AG04450 (cell line): ENCODE results near the gene PET100. TPM values are rescaled to one million over a fixed set of nuclear protein-coding genes. Genes with fewer than 3 reads are reported as not detected.

Experiments used
- CTCF ChIA-PET: fragments of 300-600, 350-600 bp; formaldehyde crosslinking; extraction: SDS; loops from one replicate; lab custom pipeline; 2022; ENCODE audit warnings: antibody characterized with exemption, inconsistent platforms; lab: Charles Lee
- POLR2A ChIA-PET: fragments of 350-600 bp; formaldehyde crosslinking; extraction: SDS; loops from one replicate; lab custom pipeline; 2021; ENCODE audit warnings: antibody characterized with exemption, inconsistent platforms; lab: Yijun Ruan, JAX
- DNase-seq: peaks from one replicate; pipeline ENCODE4 v3.0.0-alpha.2; 2011; ENCODE audit warnings: low read depth, low spot score
- H3K27ac ChIP-seq: one replicate; pipeline ENCODE4 v1.5.1; 2012; ENCODE audit warnings: low read depth, low read length, control low read depth
- H3K27me3 ChIP-seq: one replicate; pipeline ENCODE4 v1.6.0; 2012; ENCODE audit warnings: low read length; ENCODE audit not compliant: control insufficient read depth, insufficient read depth
- H3K4me3 ChIP-seq: 2 replicates; pipeline ENCODE4 v1.5.1; 2011; ENCODE audit warnings: mild to moderate bottlenecking, low read depth, low read length, control low read depth
- H3K9me3 ChIP-seq: 2 replicates; pipeline ENCODE4 v1.5.1; 2012; ENCODE audit warnings: low read length; ENCODE audit not compliant: control insufficient read depth, insufficient read depth
- polyA plus RNA-seq: library from polyadenylated mRNA; depleted of rRNA; stranded (reverse); fragments of >200 nt; gene quantifications from 2 replicates; pipeline ENCODE4 v1.2.3, GENCODE V29; 2011
- TF ChIP-seq, protein P1 (sequence below): IDR thresholded peaks from 2 replicates; pipeline ENCODE4 v1.5.1; 2011; ENCODE audit warnings: low read depth, low read length, control low read depth, inconsistent platforms

The PET100 gene
- polyA plus RNA-seq, 1 experiment = 46.7 TPM

DNA sequence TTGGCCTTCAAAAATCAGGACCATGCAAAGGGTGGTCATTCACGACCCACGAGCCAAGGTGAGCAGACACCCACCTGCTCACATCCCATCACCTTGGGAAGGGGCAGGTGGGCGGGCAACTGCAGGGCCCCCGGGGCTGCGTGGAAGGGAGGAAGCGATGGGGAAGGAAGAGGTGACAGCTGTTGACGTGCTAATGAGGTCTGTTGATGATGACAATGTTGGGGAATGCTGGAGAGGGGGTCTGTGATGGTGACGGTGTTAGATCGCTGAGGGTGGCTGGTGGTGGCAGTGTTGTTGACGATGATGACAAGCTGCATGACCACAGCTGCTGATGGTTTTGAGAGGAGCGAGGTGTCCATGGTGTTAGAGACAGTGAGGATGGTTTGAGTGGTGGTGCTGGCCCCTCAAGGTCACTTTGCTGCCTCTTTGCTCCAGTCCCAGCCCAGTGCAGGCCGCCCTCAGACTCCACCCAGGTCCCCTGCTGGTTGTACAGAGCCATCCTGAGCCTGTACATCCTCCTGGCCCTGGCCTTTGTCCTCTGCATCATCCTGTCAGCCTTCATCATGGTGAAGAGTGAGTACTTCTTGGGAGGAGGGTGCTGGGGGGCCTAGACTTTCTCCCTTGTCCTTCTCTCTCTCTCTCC lies 48.2 kb downstream of the PET100 start:
- H3K27ac ChIP-seq = no peak overlapping the region
- TF ChIP-seq, protein P1, sequence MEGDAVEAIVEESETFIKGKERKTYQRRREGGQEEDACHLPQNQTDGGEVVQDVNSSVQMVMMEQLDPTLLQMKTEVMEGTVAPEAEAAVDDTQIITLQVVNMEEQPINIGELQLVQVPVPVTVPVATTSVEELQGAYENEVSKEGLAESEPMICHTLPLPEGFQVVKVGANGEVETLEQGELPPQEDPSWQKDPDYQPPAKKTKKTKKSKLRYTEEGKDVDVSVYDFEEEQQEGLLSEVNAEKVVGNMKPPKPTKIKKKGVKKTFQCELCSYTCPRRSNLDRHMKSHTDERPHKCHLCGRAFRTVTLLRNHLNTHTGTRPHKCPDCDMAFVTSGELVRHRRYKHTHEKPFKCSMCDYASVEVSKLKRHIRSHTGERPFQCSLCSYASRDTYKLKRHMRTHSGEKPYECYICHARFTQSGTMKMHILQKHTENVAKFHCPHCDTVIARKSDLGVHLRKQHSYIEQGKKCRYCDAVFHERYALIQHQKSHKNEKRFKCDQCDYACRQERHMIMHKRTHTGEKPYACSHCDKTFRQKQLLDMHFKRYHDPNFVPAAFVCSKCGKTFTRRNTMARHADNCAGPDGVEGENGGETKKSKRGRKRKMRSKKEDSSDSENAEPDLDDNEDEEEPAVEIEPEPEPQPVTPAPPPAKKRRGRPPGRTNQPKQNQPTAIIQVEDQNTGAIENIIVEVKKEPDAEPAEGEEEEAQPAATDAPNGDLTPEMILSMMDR = no peak
- no peak overlapping the region for H3K4me3 ChIP-seq
- peaks cover 6% of the 10 kb centered on the region for H3K9me3 ChIP-seq
- DNase-seq = no peak
- peaks cover 3% of the 10 kb centered on the region for H3K27me3 ChIP-seq
- ChIA-PET CTCF (interaction anchor here (0.5 to 4.8 kb wide), 4 partner anchors 25 to 323 kb away, joined by 5 to 18 read pairs (median 10); no protein-coding TSS in a partner anchor), POLR2A (no interaction called here)

DNA sequence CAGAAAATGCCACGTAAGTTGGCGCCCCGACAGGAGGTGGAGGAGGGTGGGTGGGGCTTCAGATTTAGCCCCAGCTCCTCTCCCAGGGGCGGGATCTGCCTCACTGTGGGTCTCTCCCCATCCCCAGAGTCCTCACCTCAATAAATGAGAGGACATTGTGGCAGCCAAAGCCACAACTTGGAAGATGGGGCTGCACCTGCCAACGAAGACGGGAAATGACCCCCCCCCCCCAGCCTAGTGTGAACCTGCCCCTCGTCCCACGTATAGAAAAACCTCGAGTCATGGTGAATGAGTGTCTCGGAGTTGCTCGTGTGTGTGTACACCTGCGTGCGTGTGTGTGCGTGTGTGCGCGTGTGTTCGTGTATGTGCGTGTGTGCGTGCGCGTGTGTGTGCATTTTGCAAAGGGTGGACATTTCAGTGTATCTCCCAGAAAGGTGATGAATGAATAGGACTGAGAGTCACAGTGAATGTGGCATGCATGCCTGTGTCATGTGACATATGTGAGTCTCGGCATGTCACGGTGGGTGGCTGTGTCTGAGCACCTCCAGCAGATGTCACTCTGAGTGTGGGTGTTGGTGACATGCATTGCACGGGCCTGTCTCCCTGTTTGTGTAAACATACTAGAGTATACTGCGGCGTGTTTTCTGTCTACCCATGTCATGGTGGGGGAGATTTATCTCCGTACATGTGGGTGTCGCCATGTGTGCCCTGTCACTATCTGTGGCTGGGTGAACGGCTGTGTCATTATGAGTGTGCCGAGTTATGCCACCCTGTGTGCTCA lies 49.6 kb downstream of the PET100 start:
- H3K27ac ChIP-seq = no peak overlapping the region
- DNase-seq = no peak
- ChIA-PET CTCF (interaction anchor here (2.1 to 4.8 kb wide), 3 partner anchors 27 to 325 kb away, joined by 5 to 18 read pairs (median 16); no protein-coding TSS in a partner anchor), POLR2A (no interaction called here)
- H3K27me3 ChIP-seq = peaks cover 3% of the 10 kb centered on the region
- TF ChIP-seq, protein P1 = no peak
- H3K4me3 ChIP-seq = no peak overlapping the region
- H3K9me3 ChIP-seq = peaks cover 2% of the 10 kb centered on the region; the same call in 1 of the 2 replicates

DNA sequence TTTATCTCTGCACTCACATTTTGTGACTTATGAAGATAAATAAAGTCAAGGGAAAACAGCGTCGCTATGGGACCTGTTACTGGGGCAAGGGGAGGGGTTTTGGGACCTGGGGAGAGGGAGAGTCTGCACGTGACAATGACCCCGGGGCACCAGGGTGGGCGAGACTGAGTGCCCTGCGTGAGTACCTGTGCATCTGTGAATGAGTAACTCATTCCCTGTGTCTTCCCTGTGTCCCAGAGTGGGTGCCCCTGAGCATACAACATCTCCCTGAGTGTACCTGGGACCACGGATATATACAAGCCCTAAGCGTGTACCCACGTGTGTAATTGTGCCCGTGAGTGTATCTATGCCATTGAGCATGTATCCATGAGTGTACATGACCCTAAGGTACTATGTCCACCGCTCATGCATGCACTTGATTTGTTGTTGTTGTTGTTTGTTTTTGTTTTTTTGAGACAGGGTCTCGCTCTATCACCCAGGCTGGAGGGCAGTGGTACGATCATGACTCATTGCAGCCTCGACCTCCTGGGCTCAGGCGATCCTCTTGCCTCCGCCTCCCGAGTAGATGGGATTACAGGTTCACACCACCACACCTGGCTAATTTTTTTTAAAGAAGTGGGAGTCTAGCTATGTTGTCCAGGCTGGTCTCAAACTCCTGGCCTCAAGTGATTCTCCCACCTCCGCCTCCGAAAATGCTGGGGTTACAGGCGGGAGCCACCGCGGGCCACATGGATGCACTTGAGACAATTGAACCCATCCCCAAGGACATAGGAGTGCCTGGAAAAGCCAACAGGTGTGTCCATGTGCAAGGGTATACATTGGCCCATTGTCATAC lies 50.4 kb downstream of the PET100 start:
- TF ChIP-seq, protein P1 = no peak
- no peaks in the 10 kb centered on the region; the same call in 1 of the 2 replicates for H3K9me3 ChIP-seq
- peaks cover 3% of the 10 kb centered on the region for H3K27me3 ChIP-seq
- H3K4me3 ChIP-seq = peak overlapping the region; percentile 53
- POLR2A ChIA-PET = interaction anchor here (0.8 to 0.9 kb wide), 2 partner anchors 30 to 51 kb away, joined by 3 to 11 read pairs; partner anchors contain the start of genes PET100 and XAB2
- CTCF ChIA-PET = interaction anchor here (0.6 to 2.2 kb wide), 13 partner anchors 8 to 951 kb away, joined by 3 to 80 read pairs (median 6); partner anchors contain the start of genes PET100, RETN and XAB2
- no peak for DNase-seq
- no peak overlapping the region for H3K27ac ChIP-seq

DNA sequence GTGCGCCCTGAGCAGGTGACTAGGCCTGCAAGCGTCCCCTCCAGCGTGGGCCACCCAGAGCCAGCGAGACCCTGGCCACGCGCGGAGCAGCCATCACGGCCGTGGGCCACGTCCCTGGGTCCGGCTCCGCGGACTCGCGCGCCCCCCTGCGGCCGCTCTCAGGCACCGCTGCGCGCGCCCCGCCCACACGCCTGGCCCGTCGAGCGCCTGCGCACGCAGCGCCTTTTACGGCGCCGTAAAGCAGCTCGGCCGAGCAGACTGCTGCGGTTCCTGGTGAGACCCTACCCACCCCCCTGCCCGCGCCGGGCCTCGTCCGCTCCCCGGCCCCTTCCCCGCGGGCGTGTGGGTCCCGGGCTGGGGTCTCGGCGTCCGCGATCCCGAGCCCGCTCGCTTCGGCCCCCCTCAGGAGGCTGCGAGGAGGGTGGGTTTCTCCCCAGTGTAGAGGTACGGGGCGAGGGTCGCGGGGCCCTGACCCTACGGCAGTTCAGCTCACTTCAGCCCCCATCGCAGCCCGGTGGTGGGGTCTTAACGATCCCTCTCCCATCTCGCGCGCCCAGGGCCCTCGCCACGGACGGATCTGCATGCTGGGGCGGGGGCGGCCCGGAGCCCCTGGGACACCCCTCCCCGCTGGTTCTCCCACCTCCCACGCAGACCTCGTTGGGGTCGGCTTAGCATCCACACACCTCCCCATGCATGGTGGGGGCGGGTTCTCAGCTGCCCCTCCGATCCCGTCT lies 51.2 kb downstream of the PET100 start, which contains the start of gene TRAPPC5:
TRAPPC5 (plus strand) TSS at position 228 of the 734 bp plus-strand sequence. CDS start 1,421 bp downstream, outside the sequence.
- ChIA-PET POLR2A (interaction anchor here (0.5 to 1.0 kb wide), 6 partner anchors 28 to 144 kb away, joined by 3 to 11 read pairs (median 4); partner anchors contain the start of genes PET100 and XAB2), CTCF (interaction anchor here (0.5 to 2.2 kb wide), 43 partner anchors 9 to 581 kb away, joined by 3 to 80 read pairs (median 4); partner anchors contain the start of genes FCER2, INSR, PET100 and RETN)
- Histone ChIP-seq H3K27ac (peak within 1 kb of the TSS; percentile 39), H3K9me3 (no peaks in the 10 kb centered on the region; the same call in 1 of the 2 replicates), H3K27me3 (peaks cover 3% of the 10 kb centered on the region), H3K4me3 (peak within 1 kb of the TSS; percentile 92)
- TF ChIP-seq, protein P1 = peak; percentile 64
- DNase-seq = peak; percentile 39
